GM15510 (cell line): ENCODE data around the gene SWAP70.

Source experiments
- POLR2A ChIP-seq: IDR thresholded peaks from 3 replicates; pipeline ENCODE4 v1.6.1; 2011; ENCODE audit warnings: borderline replicate concordance; ENCODE audit not compliant: insufficient read length; ENCODE audit errors: extremely low read depth

SWAP70 gene

GRCh38 chr11:9748361-9748970 is 84.6 kb downstream of the SWAP70 start:
- no peak for TF ChIP-seq POLR2A

GRCh38 chr11:9750551-9750950 is 86.7 kb downstream of the SWAP70 start:
- no peak for TF ChIP-seq POLR2A

GRCh38 chr11:9752091-9752490 is 88.2 kb downstream of the SWAP70 start:
- TF ChIP-seq POLR2A, result no peak

GRCh38 chr11:9753021-9753420 is 89.1 kb downstream of the SWAP70 start:
- TF ChIP-seq POLR2A, result no peak

GRCh38 chr11:9754010-9754471 is 90.2 kb downstream of the SWAP70 start:
- TF ChIP-seq POLR2A, result no peak

GRCh38 chr11:9755561-9756185 is 91.8 kb downstream of the SWAP70 start:
- TF ChIP-seq POLR2A, result no peak

GRCh38 chr11:9756461-9756860 is 92.6 kb downstream of the SWAP70 start:
- TF ChIP-seq POLR2A, result no peak

GRCh38 chr11:9756878-9757277 is 93.0 kb downstream of the SWAP70 start:
- TF ChIP-seq POLR2A, result no peak

- peak; percentile 58 for TF ChIP-seq POLR2A
These were observed 94.1 kb downstream of the SWAP70 start for GRCh38 chr11:9757809-9758636.

- peak; percentile 26 for TF ChIP-seq POLR2A
These were observed 95.0 kb downstream of the SWAP70 start for GRCh38 chr11:9758637-9759518.

- TF ChIP-seq POLR2A, result no peak
These were observed 95.8 kb downstream of the SWAP70 start for GRCh38 chr11:9759519-9760192.

GRCh38 chr11:9760193-9760575 is 96.3 kb downstream of the SWAP70 start:
- TF ChIP-seq POLR2A, result no peak

GRCh38 chr11:9761441-9761945 is 97.6 kb downstream of the SWAP70 start:
- no peak for TF ChIP-seq POLR2A

GRCh38 chr11:9762531-9762930 is 98.7 kb downstream of the SWAP70 start:
- TF ChIP-seq POLR2A, result no peak
